HUDEP-2 (cell line): Measurements from ENCODE around the gene AXIN1.
"Not testable (repeated sequence)": the region's sequence is repeated elsewhere in the genome, so short reads cannot be mapped to it uniquely, and the experiment has no call there.

Source experiments
- DNase-seq, 76 experiments: peaks; one replicate each; lab custom pipeline; 2025; ENCODE audit not compliant: unreplicated experiment in 76 of 76; lab: John Stamatoyannopoulos, UW

Gene AXIN1

GRCh38 chr16:371515-372301 is 19.2 kb upstream of the AXIN1 start:
- DNase-seq, result no peak

GRCh38 chr16:370979-371514 is 18.5 kb upstream of the AXIN1 start:
- DNase-seq, result no peak

- peak in 75 of 76 experiments; percentile 25 to 95 (median 88) for DNase-seq
These were observed 17.9 kb upstream of the AXIN1 start, which contains the start of gene MRPL28 for GRCh38 chr16:370443-370842. Gene MRPL28, minus strand, starts transcription at chr16:370538. Its CDS starts 320 bp downstream, at chr16:370218.

GRCh38 chr16:369866-370436 is 17.4 kb upstream of the AXIN1 start:
- peak in 1 of 76 experiments; percentile 24 for DNase-seq

- peak in 4 of 76 experiments; percentile 12 to 20 (median 14) for DNase-seq
These were observed 16.8 kb upstream of the AXIN1 start for GRCh38 chr16:369275-369865.

- DNase-seq, result no peak
These were observed 16.1 kb upstream of the AXIN1 start for GRCh38 chr16:368388-369158.

- no peak for DNase-seq
These were observed 14.9 kb upstream of the AXIN1 start for GRCh38 chr16:367333-367903.

- no peak for DNase-seq
These were observed 14.0 kb upstream of the AXIN1 start for GRCh38 chr16:366476-366875.

GRCh38 chr16:364595-365491 is 12.3 kb upstream of the AXIN1 start:
- peak in 54 of 76 experiments; percentile 11 to 69 (median 38) for DNase-seq

- no peak for DNase-seq
These were observed 11.4 kb upstream of the AXIN1 start for GRCh38 chr16:363766-364490.

- no peak for DNase-seq
These were observed 10.7 kb upstream of the AXIN1 start for GRCh38 chr16:363110-363765.

- DNase-seq, result not testable (repeated sequence)
These were observed 10.1 kb upstream of the AXIN1 start for GRCh38 chr16:362702-362999.

- DNase-seq, result peak in 59 of 76 experiments; percentile 8 to 76 (median 42)
These were observed 9.6 kb upstream of the AXIN1 start for GRCh38 chr16:361872-362701.

GRCh38 chr16:361341-361871 is 8.9 kb upstream of the AXIN1 start:
- no peak for DNase-seq

GRCh38 chr16:360698-361336 is 8.3 kb upstream of the AXIN1 start:
- DNase-seq, result no peak

GRCh38 chr16:359871-360697 is 7.6 kb upstream of the AXIN1 start:
- DNase-seq, result no peak
